Fibroblast of mammary gland (primary cell): ENCODE data around the gene MYO16.

Source experiments
- DNase-seq: peaks from one replicate; pipeline ENCODE4 v3.0.0-alpha.2; 2010; ENCODE audit warnings: low read depth
- H3K4me3 ChIP-seq: 2 replicates; pipeline ENCODE4 v1.5.1; 2011; ENCODE audit warnings: low read depth, mild to moderate bottlenecking, low read length, moderate library complexity; ENCODE audit not compliant: control insufficient read depth
- TF ChIP-seq, protein P1 (sequence below): conservative IDR thresholded peaks from 2 replicates; pipeline ENCODE4 v1.5.1; 2011; ENCODE audit warnings: low read depth, low read length, inconsistent platforms; ENCODE audit not compliant: control insufficient read depth, insufficient read depth

MYO16 gene

DNA sequence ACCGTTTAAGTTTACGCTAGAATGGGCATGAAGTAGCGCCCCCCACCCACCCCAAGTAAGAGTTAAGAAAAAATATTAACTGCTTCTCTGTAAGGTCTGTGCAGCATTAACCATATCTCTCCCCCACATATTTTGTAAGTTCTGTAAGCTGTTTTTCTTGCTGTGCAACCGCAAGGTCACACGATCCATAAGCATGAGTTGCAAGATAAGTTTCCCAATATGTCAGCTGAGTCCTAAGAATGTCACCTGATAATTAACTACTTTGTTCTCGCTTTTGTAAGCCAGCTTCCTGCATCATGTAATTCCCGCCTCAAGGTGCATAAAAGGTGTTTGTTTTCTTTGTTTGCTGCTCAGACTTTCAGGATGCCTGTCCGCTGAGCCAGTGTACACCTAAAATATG lies 187.0 kb downstream of the MYO16 start:
- no peak overlapping the region for H3K4me3 ChIP-seq
- TF ChIP-seq, protein P1, sequence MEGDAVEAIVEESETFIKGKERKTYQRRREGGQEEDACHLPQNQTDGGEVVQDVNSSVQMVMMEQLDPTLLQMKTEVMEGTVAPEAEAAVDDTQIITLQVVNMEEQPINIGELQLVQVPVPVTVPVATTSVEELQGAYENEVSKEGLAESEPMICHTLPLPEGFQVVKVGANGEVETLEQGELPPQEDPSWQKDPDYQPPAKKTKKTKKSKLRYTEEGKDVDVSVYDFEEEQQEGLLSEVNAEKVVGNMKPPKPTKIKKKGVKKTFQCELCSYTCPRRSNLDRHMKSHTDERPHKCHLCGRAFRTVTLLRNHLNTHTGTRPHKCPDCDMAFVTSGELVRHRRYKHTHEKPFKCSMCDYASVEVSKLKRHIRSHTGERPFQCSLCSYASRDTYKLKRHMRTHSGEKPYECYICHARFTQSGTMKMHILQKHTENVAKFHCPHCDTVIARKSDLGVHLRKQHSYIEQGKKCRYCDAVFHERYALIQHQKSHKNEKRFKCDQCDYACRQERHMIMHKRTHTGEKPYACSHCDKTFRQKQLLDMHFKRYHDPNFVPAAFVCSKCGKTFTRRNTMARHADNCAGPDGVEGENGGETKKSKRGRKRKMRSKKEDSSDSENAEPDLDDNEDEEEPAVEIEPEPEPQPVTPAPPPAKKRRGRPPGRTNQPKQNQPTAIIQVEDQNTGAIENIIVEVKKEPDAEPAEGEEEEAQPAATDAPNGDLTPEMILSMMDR = no peak
- DNase-seq = no peak

DNA sequence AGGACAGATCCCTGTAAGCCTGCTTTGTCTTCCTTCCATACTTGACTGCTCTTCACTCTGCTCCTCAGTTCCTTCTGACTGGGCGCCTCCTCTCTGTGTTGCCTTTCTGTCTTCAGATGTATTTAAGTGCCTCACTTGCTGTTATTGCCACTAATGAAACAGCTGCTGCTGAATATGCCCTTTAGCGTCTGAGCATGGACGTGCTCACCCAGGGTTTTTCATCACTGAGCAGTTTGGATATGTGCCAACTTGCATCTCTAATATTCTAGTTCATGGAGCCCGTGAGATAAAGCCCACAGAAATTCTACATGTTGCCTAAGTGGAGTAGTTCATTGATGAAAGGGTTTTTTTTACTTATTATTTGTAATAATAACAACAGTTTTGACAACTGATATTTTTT lies 198.2 kb downstream of the MYO16 start:
- no peak overlapping the region for H3K4me3 ChIP-seq
- no peak for DNase-seq
- TF ChIP-seq, protein P1 = no peak

DNA sequence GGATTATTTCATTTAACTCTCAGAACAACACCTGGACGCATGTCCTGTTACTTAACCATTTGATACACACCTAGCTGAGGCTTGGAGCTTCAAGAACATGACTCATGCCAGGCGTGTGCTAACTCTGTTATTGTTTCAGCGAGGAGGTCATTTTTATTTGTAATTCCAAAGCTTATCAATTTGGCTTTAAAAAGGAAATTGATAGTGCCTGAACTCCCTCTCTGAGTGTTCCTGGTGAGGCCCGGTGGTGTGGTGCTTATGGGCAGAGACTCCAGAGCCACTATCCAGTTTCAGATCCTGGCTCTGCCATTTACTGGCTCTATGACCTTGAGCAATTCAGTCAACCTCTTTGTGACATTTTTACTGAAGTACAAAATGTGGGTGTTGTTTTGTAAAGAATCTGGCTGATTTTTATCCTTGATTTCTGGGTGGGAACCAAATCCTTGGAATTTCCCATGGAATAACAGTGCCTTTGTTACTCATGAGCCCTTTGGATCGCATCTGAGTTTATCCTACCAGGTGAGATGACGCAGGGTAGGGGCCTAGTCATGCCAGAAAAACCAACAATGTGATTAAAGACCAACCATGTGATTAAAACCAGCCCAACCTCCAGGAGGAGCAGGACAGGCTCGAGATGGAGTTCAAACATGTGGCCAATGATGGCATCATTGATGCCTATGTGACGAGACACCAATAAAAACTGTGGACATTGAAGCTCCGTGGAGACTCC lies 198.8 kb downstream of the MYO16 start:
- DNase-seq = no peak
- H3K4me3 ChIP-seq = no peak overlapping the region
- TF ChIP-seq, protein P1 = no peak

DNA sequence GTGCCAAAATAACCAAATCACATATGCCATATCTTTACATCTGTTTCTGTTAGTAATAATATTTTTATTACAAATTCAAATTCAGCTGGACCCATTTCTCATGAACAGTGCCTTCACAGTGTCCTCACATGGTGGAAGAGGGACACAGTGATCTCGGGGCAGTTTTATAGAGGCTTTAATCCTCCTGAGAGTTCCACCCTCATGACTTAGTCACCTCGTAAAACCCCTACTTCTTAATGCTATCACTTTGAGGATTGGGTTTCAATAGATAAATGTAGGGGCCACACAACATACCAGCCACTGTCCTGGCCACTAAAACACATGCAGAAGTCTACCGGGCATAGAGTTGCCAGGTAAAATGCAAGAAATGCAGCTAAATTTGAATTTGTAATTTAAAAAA lies 201.5 kb downstream of the MYO16 start:
- no peak for DNase-seq
- H3K4me3 ChIP-seq = no peak overlapping the region
- TF ChIP-seq, protein P1 = no peak

DNA sequence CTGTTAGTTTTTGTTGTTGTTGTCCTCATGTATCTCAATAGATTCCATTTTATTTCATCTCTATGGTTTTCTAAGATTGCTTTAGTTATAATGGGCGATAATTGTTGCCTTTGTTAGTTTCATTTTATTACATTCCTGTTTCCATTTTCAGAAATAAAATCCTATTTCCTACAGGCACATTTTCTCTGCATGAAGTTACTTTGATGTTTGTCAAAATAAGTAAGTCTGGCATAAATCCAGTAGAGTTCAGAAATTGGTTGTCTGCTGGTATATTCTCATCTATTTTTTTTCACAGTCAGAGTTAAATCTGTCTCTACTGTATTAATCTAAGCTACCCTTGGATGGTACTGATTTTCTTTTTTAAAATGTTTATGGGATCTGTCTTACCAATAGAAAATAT lies 204.1 kb downstream of the MYO16 start:
- TF ChIP-seq, protein P1 = no peak
- H3K4me3 ChIP-seq = no peak overlapping the region
- DNase-seq = no peak

DNA sequence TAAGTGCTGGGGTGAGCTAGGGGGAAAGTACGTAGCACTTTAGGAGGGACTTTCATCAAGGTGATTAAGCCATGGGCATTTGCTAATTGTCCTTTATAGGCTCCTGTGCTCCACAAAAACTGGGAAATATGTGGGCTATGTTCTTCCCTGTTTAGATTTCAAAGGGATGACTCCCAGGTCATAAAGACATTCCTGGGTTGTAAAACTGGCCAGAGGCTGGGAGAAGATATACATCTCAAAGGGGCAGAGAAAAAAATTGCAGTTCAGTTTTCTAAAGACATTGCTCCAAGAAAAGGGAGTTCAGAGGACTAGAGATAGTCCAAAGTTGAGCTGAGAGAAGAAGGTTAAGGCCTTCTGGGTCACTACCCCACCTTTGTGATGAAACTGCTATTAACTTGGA lies 204.8 kb downstream of the MYO16 start:
- no peak overlapping the region for H3K4me3 ChIP-seq
- TF ChIP-seq, protein P1 = no peak
- no peak for DNase-seq
